ENCODE measurements around the gene MFAP3.

- TF ChIP-seq, protein P1, sequence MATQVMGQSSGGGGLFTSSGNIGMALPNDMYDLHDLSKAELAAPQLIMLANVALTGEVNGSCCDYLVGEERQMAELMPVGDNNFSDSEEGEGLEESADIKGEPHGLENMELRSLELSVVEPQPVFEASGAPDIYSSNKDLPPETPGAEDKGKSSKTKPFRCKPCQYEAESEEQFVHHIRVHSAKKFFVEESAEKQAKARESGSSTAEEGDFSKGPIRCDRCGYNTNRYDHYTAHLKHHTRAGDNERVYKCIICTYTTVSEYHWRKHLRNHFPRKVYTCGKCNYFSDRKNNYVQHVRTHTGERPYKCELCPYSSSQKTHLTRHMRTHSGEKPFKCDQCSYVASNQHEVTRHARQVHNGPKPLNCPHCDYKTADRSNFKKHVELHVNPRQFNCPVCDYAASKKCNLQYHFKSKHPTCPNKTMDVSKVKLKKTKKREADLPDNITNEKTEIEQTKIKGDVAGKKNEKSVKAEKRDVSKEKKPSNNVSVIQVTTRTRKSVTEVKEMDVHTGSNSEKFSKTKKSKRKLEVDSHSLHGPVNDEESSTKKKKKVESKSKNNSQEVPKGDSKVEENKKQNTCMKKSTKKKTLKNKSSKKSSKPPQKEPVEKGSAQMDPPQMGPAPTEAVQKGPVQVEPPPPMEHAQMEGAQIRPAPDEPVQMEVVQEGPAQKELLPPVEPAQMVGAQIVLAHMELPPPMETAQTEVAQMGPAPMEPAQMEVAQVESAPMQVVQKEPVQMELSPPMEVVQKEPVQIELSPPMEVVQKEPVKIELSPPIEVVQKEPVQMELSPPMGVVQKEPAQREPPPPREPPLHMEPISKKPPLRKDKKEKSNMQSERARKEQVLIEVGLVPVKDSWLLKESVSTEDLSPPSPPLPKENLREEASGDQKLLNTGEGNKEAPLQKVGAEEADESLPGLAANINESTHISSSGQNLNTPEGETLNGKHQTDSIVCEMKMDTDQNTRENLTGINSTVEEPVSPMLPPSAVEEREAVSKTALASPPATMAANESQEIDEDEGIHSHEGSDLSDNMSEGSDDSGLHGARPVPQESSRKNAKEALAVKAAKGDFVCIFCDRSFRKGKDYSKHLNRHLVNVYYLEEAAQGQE (IDR thresholded peaks at IDR 0.05; ENCODE audit: low read depth) = no peak
- TF ChIP-seq EZH2 (IDR thresholded peaks at IDR 0.05) (no peak), JUND (IDR thresholded peaks at IDR 0.05) (no peak), POLR2AphosphoS5 (IDR thresholded peaks at IDR 0.05; ENCODE audit: low read depth, low read length) (no peak), POLR2A (IDR thresholded peaks at IDR 0.05; ENCODE audit: borderline replicate concordance, extremely low read depth, insufficient read depth, insufficient read length) (no peak), YY1 (IDR thresholded peaks at IDR 0.05; ENCODE audit: extremely low read depth, insufficient replicate concordance, low read depth, low read length) (no peak), TCF7L2 (IDR thresholded peaks at IDR 0.05; ENCODE audit: borderline replicate concordance, extremely low read depth, insufficient read depth, insufficient read length) (no peak)
Measured at GRCh38 chr5:154088801-154089200, 50.0 kb downstream of the MFAP3 start.
